Right forelimb (tissue), 1 donor: ENCODE results near the gene MPPED1.

ENCODE experiments used
- DNase-seq: peaks from one replicate; pipeline ENCODE4 v3.0.0-alpha.2; 2018

Gene MPPED1

DNA sequence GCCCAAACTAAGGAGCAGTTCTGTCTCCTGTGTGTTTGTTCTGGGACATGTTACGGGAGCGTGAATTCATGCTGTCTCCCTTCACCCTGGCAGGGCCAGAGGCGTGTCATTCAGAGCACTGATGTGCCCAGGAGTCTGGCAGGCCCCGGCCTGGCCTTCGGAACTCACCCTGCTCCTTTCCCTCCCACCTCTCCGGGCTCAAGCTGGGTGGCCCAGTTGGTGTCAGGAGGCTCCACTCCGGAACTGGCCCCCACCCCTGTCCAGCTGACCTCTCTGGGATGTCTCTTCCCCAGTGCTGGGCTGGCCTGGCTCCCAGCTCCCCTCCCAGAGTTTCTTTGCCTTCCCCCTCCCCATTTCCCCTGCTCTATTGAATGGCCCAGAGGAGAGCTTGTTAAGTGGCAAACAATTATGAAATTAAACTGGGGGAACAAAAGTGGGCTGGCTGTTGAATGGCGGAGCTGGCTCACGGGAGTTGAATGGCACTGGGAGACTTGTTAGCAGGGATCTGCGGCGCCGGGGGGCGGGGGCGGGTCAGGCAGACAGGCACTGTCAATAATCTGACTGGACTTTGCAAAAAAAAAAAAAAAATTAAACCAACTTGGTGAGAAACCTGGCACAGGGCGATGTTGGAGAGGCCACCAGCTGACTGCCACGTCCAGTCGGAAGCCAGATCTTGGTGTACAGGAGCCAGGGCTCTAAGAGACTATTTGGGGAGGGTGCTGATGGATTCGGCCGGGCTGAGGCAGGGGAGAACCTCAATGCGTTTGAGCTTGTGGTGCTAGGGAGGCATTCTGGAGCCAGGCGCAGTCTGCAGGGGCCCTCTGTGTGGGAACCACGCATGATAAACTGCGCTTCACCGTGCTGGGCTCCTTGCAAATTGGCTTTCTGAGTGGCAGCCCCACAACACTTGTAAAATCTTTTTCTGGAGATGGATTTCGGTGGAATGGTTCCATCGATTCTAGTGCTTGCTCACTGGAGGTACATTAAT is 1.3 kb downstream of the MPPED1 start:
- DNase-seq, result no peak

DNA sequence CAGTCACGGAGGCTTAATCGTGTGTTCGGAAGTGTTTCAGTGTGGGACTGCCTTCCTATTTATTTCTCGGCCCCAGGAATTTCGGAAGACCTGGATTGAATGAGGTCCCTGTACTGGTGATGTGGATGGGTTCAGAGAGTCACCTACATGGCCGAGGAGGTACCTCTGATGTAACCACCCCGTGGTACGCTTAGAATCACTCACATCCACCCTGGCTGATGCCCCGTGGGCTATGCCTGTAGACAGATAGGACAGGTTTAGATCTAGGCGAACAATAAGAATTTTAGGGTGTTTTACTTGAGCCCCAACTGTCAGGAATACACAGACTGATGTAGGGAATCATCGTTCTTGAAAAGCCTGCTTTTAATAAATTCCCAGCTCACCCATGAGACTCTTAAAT is 2.0 kb downstream of the MPPED1 start:
- DNase-seq, result no peak

DNA sequence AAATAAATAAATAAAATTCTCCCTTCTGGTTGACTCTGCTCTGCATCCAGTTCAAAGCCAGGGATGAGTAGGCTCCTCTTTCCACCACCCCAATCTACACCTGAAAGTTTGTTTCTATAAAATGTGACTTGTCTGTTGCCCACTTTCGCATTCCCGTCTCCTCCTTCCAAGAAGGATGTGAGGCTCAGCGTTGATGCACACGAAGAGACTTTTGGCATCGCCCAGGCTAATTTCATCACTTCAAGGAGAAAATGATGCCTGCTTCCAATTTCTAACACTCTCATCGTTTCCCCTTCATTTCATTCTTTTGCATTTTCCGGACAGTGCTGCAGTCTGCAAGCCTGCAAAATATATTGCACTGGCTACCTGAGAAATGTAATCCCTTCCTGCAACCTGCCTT is 3.9 kb downstream of the MPPED1 start:
- DNase-seq, result no peak

DNA sequence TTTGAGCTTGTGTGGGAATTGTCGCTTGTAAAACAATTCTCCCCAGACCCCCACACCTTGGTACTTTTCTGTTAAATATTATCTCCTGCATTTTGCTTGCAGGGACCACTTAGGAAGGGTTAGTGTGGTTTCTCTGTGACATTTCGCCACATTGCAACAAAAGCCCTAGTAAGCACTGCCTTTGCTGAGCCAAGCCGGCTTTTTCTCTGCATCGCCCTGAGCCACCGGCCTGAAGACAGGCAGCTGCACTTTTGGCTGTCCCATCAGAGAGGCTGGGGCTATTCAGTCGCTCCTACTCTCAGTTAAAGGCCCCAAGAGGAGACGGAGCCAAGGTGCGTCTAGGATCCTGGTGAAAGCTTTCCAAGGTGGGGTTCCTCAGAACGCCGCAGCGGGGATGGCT is 5.7 kb downstream of the MPPED1 start:
- DNase-seq, result no peak

DNA sequence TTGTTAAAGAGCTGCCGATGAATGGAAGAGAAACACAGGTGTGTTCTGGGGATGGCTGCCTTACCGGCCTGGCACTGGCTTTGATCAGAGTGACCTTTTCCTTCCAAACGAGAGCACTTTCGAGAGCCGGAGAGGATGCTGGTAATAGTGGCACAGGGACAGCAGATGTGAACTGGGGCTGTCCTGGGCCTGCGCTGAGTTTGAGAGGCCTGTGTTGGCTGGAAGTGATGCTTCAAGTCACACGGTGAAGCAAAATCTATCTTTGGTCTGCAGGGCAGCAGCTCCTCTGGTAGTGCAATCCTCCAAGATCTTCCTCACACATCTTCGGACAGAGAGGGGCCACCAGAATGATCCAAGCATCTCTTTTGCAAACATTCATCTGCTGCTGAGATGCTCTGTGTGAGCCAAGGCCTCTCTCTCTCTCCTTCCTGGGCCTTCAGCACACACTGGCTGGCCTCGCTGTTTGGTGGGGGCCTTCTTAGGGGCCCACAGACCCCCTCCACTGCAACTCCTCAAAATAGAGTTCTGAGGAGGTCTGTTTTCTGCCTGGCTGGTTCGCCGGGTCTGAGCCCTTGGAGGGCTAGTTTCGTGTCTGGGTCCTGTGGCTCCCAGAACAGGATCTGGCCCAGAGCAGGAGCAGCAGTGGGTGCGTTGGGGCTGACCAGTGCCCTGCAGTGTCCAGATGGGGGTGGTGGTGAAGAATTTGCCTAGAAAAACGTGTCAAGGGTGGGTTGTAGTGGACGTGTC is 6.4 kb downstream of the MPPED1 start:
- no peak for DNase-seq

DNA sequence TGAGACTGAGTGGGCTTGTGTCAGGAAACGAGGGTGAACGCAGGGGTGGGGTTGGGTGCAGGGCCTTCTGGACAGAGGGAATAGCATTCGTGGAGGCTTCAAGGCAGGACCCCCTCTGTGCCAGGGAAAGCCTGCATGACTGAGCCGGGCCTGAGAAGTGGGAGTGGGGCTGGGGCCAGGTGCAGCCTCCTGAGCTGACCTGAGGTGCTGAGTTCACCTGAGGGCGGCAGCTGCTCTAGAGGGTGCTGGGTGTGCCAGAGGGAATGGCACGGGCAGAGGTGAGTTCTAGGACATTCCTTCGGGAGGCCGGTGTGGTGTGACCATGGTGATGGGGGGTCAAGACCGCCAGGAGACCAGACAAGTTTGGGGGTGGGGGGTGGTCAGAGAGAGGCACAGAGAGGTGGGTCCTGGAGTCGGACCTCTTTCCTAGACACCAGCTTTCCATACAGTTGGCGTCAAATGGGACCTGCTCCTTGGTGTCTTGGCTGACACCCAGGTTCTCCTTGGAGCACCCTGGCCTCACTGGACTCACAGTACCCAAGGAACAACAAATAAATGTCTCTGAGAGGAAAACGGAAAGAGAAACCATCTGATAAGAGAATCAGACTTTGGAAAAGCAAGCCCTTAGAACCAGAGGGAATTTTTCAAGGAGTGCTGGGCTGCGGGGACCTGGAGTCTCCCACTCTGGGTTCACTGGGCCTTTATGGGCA is 7.7 kb downstream of the MPPED1 start:
- DNase-seq, result no peak

DNA sequence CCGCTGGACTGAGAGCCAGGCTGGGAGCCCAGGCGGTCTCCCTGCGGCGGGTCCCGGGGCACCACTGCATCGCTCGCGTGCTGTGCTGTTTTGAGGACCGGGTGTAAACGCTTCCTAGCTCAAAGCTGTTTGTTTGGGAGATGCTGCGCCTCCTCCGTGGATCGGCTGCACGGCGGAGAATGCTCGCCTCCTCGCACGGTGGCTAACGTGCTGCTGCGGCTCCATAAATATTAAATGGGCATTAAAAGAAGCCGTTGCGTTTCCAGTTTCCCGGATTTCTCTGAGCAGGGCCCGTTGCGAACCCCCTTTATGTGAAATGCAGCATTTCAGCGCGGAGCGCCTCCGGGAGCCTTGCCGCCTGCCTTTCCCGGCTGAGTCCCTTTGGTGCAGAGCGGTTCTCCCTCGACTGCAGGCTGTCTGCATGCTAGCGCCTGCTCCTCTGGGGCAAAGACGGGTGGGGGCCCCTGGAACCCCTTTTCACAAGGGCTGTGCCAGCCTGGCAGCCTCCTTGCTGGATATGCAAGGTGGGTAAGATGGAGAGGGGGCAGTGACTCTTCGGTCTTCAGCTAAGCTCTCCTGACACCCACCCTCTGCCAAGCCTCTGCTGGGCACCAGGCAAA is 9.3 kb downstream of the MPPED1 start:
- no peak for DNase-seq

DNA sequence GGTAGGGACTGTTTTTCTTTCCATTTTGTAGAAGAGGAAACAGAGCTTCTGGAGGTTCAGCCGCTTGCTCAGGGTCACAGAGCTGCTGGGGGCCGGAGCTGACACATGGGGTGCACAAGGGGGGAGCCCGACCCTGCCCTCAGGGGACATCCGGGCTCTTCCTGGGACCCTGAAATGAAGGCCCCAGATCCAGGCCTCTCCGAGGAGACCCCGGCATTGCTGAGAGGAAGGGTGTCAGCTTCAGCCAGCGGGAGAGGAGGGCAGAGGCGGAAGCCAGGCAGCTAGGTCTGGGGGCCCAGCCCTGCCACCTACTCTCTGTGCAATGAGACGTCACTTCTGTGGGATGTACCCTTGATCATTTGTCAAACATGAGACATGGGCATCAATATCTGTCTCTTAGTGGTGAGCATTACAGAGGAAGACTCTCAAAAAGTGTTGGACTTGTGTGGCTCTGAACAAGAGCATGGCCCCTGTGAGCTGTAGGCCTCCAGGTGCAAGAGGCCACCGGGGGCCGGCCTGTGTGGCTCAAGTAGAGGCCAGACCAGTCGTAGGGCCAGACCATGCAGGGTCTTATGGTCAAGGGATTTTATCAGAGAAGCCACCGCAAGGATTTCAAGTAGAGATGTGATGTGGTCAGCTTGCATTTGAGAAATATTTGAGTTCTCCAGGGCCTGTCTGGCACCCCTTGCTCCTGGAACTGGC is 10.3 kb downstream of the MPPED1 start:
- no peak for DNase-seq

DNA sequence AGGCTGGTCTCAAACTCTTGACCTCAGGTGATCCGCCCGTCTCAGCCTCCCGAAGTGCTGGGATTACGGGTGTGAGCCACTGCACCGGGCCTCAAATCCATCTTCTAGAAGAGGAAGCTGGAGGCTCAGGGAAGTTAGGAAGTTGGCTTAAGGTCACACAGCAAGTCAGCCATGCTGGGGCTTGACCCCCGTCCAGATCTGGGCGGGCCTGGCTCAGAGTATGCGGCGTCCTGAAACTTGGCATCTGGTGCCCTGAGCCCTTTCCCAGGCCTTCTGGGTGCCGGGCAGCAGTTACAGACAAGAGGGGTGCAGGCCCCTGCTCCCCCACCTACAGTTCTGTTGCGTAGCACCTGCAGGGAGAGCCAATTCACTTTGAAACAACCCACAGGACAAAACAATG is 11.2 kb downstream of the MPPED1 start:
- no peak for DNase-seq

DNA sequence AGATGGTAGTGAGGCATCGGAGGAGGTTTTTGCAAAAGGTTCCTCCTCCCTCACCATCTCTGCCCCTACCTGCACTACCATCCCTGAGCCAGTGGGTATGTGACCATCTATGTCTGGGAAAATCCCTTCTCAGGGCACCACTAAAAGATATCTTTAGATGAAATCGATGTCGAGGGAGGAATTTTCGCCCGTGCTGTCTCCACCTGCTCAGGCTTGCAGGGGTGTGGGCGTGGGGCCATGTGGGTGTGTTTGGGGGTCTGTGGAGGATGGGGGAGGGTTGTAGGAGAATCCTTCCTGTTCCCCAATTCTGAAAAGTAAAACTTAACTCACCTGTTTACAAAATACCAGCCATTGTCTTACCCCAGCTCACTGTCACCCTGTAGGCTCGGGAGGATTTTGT is 12.4 kb downstream of the MPPED1 start:
- DNase-seq, result no peak

DNA sequence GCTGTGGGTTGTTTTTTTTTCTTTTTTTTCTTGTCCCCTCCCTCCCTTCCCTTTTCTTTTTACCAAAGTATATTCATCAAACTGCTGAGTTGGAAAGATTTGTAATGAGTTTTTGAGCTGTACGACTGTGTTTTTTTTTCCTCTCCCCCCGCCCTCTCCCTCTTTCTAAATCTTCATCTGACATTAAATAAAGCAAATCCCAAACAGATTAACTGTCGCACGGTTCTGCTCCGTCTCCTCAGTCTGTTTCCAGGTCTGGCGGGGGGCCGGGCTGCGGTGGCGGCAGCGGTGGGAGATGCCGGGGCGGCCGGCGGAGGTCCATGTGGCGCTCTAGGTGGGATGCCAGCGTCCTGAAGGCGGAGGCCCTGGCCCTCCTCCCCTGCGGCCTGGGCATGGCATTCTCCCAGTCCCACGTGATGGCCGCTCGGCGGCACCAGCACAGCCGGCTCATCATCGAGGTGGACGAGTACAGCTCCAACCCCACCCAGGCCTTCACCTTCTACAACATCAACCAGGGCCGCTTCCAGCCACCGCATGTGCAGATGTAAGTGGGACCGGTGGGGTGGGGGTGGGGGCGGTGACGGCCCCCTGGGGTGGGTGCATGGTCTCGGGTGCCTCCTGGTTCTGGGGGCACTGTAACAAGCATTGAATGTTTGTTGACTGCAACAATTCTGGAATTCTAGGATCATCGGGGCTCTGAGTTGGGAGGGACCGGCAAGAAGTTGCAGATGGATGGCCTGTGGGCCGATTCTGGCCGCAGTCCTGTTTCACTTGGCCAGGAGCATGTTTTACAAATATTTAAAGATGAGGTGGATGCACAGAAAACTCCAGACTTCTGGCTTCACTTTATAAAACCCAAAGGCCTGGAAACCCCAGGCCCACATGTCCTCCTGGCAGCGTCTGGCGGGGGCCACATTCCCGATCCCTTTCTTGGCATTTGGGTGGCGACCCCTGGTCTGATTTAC is 13.1 kb downstream of the MPPED1 start:
- DNase-seq, result peak; percentile 79

DNA sequence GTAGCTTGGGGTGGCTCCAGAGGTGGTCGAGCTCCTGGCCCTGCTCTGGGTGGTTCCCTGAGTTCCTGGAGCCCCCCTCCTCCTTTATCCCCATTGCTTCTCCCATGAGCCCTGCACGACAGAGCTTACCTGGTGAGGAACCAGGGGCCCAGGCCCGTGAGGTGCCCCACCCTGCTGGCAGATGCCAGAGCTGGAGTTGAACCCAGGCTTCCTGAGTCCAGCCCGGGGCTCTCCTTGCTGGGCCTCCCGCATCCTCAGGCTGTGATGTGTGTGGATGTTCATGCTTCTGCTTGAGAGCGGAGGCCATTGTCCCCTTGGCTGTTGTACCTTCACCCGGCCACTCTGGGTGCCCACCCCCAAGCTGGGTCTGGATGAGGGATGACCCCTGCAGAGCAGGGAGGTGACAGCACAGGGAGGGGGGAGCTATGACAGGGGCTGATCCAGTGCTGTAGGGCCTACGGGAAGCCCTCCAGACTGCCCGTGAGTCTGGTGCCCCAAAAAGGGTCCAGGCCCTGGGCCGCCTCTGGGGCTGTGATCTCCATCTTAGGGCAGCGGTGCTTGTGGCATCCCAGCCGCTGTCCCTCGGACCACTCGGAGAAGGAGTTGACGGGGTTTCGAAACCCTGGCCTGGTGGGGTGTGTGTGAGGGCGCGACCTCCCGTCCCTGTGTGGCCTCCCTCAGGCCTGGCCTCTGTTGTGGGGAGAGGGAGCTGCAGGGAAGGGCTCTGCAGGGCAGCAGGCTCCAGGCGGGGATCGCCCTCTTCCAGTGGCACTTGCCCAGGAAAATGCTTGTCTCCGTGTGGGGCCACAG is 14.4 kb downstream of the MPPED1 start:
- no peak for DNase-seq

DNA sequence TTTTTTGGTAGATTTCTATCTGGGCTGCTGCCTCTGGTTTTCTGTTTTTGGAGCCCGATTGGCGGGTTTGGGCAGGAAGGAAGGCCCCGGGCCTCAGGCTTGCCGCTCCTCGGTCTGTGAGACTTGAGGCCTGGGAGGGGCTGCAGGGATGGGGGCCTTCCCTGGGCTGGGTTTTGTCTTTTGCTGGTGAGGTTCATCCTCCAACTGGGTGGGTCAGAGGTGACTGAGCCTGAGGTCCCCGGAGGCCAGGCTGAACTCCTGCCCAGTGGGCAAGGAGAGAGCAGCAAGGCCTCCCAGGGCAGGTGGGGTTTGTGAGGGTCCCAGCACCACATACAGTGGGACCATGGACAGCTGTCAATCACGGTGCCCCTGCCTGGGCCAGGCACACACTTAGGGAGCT is 15.0 kb downstream of the MPPED1 start:
- DNase-seq, result no peak

DNA sequence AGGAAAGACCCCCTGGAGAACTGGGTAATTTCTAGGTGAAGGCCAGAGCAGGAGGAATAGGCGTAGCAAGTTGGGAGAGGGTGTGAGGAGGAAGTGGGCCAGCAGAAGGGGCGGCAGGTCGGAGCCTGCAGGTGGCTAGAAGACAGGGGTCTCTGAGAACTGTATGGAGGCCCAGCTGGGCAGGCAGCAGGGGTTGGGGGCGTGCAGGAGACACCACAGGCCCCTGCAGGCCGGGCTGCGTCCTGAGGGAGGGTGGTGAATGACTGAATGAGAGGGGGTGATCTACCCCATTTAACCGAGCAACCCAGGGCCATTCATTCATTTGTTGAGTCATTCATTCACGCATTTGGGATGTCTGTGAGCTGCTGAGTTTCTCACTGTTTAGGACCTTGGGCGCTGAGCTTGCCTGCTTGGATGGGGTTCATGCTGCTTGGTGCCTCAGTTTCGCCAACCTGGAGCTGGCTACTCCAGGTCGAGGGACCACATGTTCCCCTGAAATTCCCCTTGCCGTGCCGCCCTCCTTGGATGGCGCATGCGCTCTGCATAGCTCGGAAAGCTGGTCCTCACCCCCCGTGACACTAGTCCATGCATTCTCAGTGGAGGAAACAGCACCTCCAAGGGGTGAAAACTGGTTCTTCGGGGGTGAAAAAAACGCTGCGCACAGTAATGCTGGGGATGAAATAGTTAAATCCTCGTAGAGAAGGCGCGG is 15.6 kb downstream of the MPPED1 start:
- no peak for DNase-seq

DNA sequence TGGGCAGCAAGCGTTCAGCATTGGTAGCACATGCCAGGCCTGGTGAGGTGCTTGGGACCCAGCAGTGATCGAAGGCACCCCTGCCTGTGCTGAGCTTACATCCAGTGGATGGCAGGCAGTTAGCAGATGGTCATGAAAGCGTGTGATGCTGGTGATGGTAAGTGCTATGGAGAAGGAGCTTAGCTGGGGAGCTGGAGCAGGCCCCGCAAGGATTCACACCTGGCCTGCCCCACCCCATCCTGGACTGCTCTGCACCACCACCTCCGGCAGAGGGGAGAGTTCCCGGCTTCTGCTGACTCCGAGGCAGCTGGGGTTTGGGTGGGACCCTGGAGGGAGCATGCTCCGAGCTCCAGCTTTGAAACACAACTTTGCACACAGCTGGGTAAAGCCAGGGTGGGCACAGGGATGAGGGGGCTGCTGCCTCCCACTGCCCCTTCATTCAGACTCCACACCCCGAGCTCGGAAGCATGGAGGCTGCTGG is 16.2 kb downstream of the MPPED1 start:
- DNase-seq, result no peak

DNA sequence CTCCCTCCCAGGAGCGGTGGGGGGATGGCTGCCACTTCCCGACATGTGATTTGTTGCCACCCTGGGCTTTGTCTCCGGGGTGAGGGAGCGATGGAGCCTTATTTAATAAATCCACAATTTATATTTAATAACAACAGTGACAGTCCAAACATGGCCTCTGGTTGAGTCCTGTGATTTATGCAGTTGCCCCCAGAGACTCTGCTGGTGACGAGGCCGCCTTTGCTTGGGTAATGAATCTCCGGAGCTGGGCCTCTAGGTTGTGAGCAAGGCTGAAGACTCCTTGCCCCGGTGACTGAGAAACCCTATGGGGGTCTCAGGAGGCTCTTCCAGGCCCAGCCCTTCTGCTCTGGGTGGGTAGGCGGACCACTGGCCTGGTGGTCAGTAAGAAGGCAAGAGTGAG is 16.7 kb downstream of the MPPED1 start:
- DNase-seq, result no peak

DNA sequence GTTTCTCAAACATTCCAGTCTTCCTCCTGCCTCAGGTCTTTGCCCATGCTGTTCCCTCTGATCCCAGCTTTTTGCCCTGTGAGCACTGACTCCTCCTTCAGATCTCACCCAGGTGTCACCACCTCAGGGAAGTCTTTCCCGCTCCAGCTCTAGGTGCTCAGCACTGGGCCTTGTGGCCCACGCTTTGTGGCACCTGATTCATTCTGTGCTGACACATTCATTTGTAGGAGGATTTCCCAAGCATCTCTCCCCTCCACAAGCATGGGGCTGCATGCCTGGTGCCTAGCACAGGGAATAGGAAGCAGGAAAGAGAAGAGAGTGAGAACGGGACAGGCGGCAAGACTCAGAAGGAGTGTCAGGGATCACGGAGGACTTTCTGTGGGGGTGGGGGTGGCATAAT is 17.6 kb downstream of the MPPED1 start:
- DNase-seq, result no peak

DNA sequence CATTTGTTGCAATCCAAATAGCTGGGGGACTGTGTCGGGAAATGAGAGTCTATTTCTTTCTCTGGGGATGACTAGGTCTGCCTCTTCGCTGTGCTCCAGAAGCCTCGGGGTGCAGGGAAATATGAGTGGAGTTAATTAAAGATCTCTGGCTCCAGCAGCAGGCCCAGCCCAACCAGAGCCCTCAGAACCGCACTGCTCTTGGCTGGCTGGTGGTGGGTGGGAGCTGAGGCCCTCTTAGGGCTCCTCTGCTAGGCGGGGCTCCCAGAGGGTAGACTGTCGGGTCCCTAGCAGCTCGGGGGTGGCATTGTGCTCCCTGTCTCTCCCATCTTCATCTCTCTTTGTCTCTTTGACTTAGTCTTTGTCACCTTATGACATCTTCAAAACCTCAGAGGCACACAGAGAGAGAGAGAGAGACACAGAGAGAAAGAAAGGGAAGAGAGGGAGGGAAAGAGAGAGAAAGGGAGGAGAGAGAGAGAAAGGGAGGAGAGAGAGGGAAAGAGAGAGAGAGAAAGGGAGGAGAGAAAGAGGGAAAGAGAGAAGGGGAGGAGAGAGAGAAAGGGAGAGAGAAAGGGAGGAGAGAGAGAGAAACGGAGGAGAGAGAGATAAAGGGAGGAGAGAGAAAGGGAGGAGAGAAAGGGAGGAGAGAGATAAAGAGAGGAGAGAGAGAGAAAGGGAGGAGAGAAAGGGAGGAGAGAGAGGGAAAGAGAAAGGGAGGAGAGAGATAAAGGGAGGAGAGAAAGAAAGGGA is 20.2 kb downstream of the MPPED1 start:
- peak; percentile 65 for DNase-seq
